ENCODE results near the gene MXI1.

Gene MXI1

DNA sequence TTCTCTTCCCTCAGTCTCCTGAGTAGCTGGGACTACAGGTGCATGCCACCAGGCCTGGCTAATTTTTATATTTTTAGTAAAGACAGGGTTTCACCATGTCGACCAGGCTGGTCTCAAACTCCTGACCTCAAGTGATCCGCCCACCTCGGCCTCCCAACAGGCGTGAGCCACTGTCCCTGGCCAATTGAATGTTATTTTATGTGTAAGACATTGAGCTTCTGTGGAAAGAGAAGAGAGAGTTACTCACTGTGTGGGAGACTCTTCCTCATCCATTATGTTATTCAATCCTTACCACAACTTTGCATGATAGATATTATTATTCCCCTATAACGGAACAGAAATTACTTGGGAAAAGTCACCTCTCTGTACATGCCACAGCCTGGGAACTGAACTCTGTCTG is 32.6 kb upstream of the MXI1 start:
- no peaks in the 10 kb centered on the region for H3K9me3 ChIP-seq (ENCODE audit: insufficient read depth, low read depth, low read length)
- H3K4me2 ChIP-seq (ENCODE audit: low read depth, low read length, poor library complexity, severe bottlenecking), result no peak overlapping the region
- H3K27me3 ChIP-seq (ENCODE audit: insufficient read depth, low read length, poor library complexity, severe bottlenecking), result peaks cover 31% of the 10 kb centered on the region
- no peak overlapping the region for H3K4me3 ChIP-seq (ENCODE audit: low read length, poor library complexity, severe bottlenecking)
- H3K36me3 ChIP-seq (ENCODE audit: insufficient read depth, low read length), result no peaks in the 10 kb centered on the region
- no peaks in the 10 kb centered on the region for H4K20me1 ChIP-seq (ENCODE audit: insufficient read depth, low read length, poor library complexity, severe bottlenecking)
- TF ChIP-seq EZH2phosphoT487 (IDR thresholded peaks at IDR 0.05; ENCODE audit: borderline replicate concordance), result no peak
- TF ChIP-seq, protein P1, sequence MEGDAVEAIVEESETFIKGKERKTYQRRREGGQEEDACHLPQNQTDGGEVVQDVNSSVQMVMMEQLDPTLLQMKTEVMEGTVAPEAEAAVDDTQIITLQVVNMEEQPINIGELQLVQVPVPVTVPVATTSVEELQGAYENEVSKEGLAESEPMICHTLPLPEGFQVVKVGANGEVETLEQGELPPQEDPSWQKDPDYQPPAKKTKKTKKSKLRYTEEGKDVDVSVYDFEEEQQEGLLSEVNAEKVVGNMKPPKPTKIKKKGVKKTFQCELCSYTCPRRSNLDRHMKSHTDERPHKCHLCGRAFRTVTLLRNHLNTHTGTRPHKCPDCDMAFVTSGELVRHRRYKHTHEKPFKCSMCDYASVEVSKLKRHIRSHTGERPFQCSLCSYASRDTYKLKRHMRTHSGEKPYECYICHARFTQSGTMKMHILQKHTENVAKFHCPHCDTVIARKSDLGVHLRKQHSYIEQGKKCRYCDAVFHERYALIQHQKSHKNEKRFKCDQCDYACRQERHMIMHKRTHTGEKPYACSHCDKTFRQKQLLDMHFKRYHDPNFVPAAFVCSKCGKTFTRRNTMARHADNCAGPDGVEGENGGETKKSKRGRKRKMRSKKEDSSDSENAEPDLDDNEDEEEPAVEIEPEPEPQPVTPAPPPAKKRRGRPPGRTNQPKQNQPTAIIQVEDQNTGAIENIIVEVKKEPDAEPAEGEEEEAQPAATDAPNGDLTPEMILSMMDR (conservative IDR thresholded peaks at IDR 0.05; ENCODE audit: low read length), result no peak
- H3K9me2 ChIP-seq (replicated peaks; ENCODE audit: low read depth, low read length), result no peaks in the 10 kb centered on the region
- no peak overlapping the region for H3K9ac ChIP-seq (ENCODE audit: low read depth, low read length, poor library complexity, severe bottlenecking)
- no peak overlapping the region for H2AFZ ChIP-seq (ENCODE audit: low read length)
- no peaks in the 10 kb centered on the region for H3F3A ChIP-seq (ENCODE audit: low read depth)
- no peaks in the 10 kb centered on the region for H3K4me1 ChIP-seq (ENCODE audit: insufficient read depth, low read length, poor library complexity, severe bottlenecking)
- H3K79me2 ChIP-seq (ENCODE audit: insufficient read depth, low read length), result no peaks in the 10 kb centered on the region

DNA sequence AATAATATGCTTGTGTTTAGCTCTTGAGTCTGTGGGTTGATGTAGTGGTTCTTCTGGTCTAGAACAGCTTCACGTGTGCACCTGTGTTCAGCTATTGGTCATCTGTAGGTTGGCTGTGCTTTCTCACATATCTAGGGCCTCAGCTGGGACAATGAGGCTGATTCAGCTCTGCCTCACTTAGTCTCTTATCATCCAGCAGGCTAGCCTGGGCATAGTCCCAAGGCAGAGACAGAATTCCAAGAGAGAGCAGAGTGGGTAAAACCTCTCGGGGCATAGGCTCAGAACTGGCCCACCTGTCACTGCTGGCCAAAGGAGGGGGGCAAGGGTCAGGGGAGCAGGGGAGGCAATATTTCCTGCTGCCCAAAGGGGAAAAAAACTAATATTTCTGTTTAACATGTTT is 32.0 kb upstream of the MXI1 start:
- Histone ChIP-seq H3K79me2 (ENCODE audit: insufficient read depth, low read length) (no peaks in the 10 kb centered on the region), H3F3A (ENCODE audit: low read depth) (no peaks in the 10 kb centered on the region), H4K20me1 (ENCODE audit: insufficient read depth, low read length, poor library complexity, severe bottlenecking) (no peaks in the 10 kb centered on the region), H3K4me2 (ENCODE audit: low read depth, low read length, poor library complexity, severe bottlenecking) (no peak overlapping the region), H3K36me3 (ENCODE audit: insufficient read depth, low read length) (no peaks in the 10 kb centered on the region), H3K9me3 (ENCODE audit: insufficient read depth, low read depth, low read length) (no peaks in the 10 kb centered on the region), H3K27me3 (ENCODE audit: insufficient read depth, low read length, poor library complexity, severe bottlenecking) (peaks cover 25% of the 10 kb centered on the region), H3K4me3 (ENCODE audit: low read length, poor library complexity, severe bottlenecking) (no peak overlapping the region), H2AFZ (ENCODE audit: low read length) (no peak overlapping the region), H3K4me1 (ENCODE audit: insufficient read depth, low read length, poor library complexity, severe bottlenecking) (no peaks in the 10 kb centered on the region), H3K9me2 (replicated peaks; ENCODE audit: low read depth, low read length) (no peaks in the 10 kb centered on the region), H3K9ac (ENCODE audit: low read depth, low read length, poor library complexity, severe bottlenecking) (no peak overlapping the region)
- TF ChIP-seq, protein P1 (conservative IDR thresholded peaks at IDR 0.05; ENCODE audit: low read length), result no peak
- no peak for TF ChIP-seq EZH2phosphoT487 (IDR thresholded peaks at IDR 0.05; ENCODE audit: borderline replicate concordance)

DNA sequence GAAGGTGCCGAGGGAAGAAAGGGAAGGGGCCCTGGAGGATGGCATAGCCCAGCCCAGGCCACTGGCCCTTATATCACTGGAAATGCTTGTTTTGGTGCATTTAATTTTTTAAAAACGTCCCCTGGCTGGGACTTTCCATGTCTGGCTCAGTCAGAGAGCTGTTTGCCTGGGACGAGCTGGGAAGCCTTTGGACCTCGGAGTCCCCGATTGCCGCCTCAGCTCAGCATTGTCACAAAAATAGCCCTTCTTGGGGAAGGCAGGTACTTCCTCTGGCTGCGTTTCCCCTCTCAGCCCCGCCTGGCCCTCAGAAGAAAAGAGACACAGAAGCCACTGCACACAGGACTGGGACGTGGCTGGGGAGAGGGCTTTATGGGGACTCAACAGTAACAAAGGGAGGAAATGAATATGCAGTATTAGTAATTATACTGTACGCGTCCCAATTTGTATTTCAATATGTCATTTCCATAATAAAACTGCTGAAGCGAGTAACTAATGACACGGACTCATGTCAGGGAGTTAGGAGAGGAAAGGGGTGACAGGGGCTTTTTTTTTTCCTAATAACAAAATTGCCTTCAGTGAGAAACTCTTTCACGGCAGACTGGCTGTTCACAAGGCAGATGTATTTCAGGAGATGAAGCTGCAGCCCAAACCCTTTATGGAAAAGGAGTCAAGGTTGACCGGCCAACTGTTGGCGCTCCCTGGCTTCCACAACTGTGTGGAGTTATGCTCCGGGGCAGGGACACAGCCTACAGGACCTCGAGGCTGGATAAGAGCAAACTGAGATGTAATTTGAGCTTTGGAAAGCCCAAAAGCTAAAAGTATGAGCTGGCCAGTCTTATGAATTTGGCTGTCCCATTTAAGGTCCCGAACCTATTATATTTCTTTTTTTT is 31.0 kb upstream of the MXI1 start:
- no peak for TF ChIP-seq EZH2phosphoT487 (IDR thresholded peaks at IDR 0.05; ENCODE audit: borderline replicate concordance)
- TF ChIP-seq, protein P1 (conservative IDR thresholded peaks at IDR 0.05; ENCODE audit: low read length), result no peak
- Histone ChIP-seq H3K4me3 (ENCODE audit: low read length, poor library complexity, severe bottlenecking) (no peak overlapping the region), H3K36me3 (ENCODE audit: insufficient read depth, low read length) (no peaks in the 10 kb centered on the region), H3F3A (ENCODE audit: low read depth) (no peaks in the 10 kb centered on the region), H3K9me2 (replicated peaks; ENCODE audit: low read depth, low read length) (no peaks in the 10 kb centered on the region), H3K4me1 (ENCODE audit: insufficient read depth, low read length, poor library complexity, severe bottlenecking) (no peaks in the 10 kb centered on the region), H3K27me3 (ENCODE audit: insufficient read depth, low read length, poor library complexity, severe bottlenecking) (peaks cover 16% of the 10 kb centered on the region), H2AFZ (ENCODE audit: low read length) (no peak overlapping the region), H3K9ac (ENCODE audit: low read depth, low read length, poor library complexity, severe bottlenecking) (no peak overlapping the region), H3K9me3 (ENCODE audit: insufficient read depth, low read depth, low read length) (no peaks in the 10 kb centered on the region), H3K79me2 (ENCODE audit: insufficient read depth, low read length) (no peaks in the 10 kb centered on the region), H4K20me1 (ENCODE audit: insufficient read depth, low read length, poor library complexity, severe bottlenecking) (no peaks in the 10 kb centered on the region), H3K4me2 (ENCODE audit: low read depth, low read length, poor library complexity, severe bottlenecking) (no peak overlapping the region)

All from Loucy (cell line).